GM11168 (cell line): ENCODE results near the gene SLC22A3.

Experiments
- in situ Hi-C: fragments of 300-500 bp; cut with MboI; formaldehyde crosslinking; loops from one replicate; pipeline ENCODE4 v1.12.0; 2022; ENCODE audit warnings: low sequenced_read_pairs; ENCODE audit not compliant: unreplicated experiment

Gene SLC22A3

DNA sequence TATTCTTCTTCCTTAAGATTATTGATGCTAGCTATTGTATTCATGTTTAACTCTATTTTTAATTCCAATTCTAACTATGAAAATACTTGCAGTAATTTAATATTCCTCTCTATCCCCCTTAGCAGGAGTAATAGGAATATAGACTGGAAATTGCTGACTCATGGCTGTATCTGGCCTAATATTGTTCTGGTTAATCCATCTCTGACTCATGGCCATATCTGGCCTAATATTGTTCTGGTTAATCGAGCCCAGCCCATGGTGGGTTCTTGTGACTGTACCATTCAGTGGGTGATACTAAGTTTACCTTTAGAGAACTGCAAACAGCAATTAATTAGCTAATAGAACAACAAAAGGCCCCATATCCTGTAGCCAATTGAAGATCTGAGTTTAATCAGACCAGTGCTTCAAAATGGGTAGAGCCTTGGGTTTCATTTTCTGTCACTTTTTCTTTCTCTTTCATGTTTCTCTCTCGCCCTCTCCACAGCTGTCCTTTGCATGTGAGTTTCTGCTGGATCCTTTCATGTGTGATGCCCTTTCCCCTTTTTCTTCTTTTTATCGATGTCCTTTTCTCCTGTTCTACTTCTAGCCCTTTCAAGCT, 50.6 kb downstream of the SLC22A3 start:
- in situ Hi-C loops: no loop called here

DNA sequence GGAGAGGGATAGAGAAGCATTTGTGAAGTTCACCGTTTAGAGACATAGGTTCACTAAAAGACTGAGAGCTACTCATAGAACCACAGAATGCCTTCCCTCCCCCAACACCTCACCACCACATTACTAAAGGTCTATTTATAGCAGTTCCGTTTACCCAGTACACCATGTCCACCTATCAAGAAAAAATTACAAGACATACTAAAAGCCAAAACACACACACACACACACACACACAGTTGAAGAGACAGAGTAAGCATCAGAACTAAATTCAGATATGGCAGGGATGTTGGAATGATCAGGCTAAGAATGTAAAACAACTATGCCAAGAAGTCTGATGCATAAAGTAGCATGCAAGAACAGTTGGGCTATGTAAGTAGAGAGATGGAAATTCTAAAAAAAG, 52.3 kb downstream of the SLC22A3 start:
- in situ Hi-C loops: no loop called here

DNA sequence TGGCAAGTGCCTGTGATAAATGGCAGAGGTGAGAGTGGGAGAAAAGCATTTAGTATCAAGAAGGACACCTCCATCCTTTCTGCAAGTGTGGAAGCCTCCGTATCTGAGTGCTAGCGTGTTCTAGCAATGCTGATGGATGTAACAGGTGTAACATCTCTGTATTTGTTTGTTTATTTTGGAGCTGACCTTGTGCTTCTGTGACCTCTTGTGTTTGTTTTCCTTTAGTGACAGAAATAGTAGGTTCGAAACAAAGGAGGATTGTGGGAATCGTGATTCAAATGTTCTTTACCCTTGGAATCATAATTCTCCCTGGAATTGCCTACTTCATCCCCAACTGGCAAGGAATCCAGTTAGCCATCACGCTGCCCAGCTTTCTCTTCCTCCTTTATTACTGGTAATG, 60.4 kb downstream of the SLC22A3 start:
- in situ Hi-C loops: no loop called here

DNA sequence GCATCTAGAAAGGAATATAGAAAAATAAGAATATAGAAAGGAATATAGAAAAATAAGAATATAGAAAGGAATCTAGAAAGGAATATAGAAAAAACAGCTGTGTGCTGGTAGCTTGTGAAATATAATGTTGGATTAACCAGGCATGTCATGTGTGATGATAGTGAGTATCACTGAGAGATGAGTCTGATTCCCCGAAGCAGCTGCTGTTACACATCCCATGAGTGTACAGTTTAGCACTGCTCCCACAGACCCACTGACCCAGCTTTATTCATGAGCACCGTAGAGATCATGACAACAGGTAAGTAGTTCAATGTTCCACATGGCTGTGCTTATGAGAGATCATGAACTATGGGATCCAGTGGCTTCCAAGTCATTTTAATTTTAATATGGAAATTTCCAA, 64.8 kb downstream of the SLC22A3 start:
- in situ Hi-C loops: no loop called here

DNA sequence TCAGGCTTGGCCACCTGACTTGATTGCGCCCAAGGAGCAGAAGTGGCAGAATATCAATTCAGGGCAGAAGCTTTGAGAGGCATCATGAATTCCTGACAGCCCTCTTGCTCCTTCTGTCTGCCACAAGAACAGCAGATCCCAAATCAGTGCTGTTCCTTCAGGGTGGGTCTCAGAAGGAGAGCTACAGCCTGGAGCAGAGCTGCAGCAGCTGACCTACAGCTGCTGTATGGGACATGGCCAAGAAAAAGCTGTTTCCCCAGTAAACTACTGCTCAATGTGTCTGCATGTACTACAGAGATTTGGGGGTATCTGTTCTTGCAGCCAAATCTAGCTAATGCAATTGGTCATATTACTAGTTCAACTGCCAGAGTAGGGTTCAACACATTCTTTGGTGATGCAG, 69.0 kb downstream of the SLC22A3 start:
- in situ Hi-C loops: no loop called here

DNA sequence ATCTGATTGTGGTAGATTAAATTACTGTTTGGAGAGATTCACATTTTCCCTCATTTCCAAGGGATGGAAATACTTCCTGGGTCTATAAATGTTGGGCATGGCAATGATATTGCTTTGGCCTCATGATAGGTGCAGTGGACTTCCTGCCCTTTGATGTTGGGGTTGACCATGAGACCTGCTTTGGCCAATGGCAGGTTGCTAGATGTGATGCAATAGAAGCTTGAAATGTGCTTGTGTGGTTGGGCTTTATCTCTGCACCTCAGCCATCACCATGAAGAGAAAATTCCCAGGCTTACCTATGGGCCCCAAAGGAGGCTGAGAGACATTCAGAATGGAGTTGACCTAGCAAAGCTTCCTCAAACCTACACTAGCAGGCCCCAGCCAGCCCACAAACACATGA, 69.4 kb downstream of the SLC22A3 start:
- in situ Hi-C loops: no loop called here

DNA sequence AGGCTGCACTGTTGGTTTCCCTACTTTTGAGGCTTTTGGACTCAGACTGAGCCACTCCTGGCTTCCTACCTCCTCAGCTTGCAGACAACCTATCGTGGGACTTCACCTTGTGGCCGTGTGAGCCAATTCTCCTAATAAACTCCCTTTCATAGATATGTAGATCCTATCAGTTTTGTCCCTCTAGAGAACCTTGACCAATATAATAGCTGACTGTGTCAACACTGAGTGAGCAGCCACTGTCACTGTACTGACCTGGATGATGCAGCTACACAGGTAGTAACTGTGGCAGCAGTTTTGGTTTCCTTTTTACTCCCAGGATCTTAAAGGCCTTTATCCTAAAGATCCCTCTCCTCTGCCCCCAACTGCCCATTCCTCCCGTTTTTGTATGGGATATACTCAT, 70.2 kb downstream of the SLC22A3 start:
- in situ Hi-C loops: no loop called here

DNA sequence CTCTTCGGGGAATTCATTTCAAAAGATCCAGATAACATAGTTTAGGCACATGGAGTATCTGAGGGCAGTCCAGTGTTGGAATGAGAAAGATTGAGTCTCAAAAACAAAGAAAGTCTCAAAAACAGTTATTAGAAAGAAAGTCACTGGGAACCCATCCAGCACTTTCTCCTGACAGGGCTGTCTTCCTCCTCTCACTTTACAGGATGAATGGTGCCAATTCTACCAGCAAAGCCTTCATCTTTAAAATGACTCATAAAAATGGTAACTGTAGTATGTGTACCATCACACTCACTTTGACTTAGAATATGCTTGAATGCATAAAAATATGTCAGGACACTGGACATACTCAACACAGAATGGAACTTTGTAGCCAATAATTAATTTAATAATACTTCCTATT, 71.3 kb downstream of the SLC22A3 start:
- in situ Hi-C loops: no loop called here

DNA sequence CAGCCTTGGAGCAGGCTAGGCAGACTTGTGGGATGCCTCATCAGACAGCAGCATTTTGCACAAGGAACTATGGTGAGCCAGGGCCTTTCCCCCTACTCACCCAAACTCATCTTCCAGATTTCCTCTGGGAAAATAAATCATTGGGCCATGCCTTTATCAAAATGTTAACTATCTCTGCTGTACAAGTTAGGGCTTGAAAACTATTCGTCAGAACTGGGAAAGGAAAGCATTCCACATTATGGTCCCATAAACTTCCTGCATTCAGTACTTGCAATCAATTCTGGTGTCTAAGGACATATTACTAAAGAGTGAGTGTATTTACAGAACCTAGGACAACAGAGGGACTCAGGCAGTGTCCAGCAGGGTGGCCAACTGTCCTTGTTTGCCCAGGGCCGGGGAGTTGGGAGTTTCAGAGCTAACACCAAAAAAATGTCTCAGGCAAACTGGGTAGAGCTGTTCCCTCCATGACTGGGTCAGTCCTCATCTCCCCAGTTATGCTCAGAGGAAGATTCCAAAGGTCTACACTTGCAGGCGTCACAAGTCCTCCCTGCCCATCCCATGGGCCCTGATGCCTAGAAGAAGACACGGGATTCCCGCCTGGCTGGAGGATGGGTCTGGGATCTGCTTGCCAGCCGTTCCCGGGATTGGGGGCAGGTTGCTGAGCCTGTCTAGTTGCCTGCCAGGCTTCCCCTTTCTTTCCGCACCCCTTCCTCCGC, 72.2 kb downstream of the SLC22A3 start:
- in situ Hi-C loops: no loop called here

DNA sequence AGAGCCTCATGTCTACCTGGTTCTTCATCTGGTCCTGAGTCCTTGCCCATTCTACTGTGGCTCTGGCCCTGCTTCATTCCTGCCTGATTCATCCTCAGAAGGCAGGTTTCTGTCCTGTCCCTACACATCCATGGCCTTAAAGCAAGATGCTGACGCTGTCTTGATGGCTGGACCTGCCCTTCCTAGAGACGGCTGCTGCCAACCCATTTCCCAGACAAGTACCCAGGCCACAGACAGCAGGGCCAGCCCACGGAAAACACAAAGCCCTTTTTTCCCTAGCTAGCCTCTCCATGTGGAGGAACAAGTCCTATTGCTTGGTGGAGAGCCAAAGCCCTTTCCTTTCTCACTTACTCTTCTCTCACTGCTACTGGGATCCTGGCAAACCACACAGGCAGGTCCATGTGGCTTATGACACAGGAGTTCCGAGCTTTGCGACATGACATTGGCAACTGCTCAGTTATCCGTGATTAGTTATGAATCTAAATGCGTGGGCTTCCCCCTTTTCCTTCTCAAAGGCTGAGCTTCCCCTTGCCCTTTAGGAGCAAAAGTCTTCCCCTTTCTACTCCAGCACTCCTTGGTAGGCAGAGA, 72.9 kb downstream of the SLC22A3 start:
- in situ Hi-C loops: no loop called here

DNA sequence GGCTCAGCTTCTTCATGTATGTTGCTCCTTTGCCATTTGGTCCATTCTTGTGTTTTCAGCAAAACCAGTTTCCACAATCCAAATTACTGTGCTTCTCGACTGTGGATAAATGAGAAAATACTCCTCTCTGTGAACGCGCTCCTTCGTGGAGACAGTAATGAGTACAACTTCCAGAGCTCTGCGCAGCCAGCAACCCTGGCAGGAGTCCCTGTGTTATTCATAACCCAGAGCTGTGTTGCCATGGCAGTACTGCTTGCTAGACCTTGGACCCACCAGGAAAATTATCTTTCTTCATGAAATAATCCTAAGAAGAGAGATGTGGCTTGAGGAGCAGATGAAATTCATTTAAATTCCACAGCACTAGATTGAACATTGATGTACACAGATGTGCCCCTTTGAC, 73.7 kb downstream of the SLC22A3 start:
- in situ Hi-C loops: no loop called here

DNA sequence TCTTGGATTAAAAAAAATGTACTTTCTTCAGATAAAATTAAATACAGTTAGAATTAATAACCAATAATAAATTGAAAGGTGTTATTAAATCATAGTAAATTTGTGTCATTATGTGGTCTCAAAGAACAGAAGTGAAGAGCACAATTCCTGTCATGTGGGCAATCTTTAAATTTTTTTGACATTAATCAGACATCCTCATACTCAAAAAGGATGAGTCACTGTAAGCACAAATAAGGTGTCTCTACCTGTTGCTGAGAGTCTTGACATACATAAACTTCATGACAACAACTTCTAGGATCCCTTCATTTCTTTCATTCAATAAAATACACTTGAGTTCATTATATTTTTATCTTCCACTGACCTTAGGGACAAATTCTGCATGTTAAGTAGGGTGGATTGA, 76.1 kb downstream of the SLC22A3 start:
- in situ Hi-C loops: no loop called here

DNA sequence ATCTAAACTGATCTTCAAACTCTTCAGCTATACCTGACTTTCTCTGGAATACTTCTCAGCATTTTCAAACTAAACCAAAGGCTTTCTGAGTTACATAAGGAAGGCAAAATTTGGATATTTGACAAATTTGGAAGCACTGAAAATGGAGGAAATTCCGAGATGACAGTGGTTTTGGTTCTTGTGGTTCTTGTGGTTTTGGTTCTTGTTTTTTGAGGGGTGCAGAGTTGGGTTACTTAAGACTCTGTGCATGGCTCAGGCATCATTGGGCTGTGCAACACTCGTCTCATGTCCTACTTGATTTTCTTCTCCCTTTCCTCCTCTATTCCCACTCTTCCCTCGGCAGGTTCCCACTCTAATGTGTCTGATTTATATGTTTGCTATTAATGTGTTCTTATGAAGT, 78.0 kb downstream of the SLC22A3 start:
- in situ Hi-C loops: no loop called here

DNA sequence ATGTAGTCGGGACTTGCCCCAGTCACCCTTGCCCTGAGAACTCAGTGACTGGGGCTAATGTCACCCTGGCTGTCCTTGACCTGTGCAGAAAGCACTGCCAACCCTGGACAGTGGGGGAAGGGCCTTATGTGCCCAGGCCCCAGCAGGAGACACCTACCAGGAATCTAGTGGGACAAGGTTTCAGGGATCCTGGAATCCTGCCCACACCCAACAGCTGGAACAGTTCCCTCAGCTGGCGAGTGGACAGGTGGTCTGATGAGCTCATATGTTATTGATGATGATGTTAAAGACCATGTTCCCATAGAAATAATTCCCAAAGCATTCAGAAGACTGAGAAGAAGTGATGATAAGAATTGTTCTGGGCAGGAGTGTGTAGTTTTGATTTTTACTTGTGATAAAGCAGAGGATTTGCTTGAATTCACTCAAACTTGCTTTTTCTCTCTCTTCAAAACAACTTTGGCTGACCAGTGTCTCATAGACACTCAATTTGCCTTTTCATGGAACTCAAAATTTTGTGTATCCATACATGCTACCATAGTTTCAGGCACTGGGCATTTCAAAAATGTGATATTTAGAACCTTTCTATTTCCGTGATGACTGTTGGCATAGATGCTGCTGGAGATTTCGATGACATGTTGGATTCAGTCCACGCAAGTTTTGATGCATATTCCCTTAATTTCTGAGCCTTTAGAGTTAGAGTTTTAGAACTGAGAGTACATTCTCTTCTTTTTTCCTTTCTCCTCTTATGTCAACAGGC, 79.3 kb downstream of the SLC22A3 start:
- in situ Hi-C loops: no loop called here

DNA sequence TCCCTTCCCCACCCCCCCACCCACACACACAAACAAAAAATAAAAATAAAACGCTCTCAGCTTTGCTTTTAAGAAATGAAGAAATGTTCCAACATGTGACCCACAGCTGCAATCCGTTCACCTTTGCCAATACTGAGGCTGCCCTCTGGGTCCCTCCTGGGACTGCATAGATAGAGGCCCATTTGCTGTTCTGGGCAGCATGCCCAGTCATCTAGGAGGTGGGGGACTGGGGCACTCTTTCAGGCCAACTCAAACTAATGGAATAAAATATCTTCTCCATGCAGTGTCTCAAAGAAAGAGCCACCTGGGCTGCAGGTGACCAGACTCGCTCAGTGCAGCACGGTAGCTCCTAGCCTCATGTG, 79.9 kb downstream of the SLC22A3 start:
- in situ Hi-C loops: no loop called here

DNA sequence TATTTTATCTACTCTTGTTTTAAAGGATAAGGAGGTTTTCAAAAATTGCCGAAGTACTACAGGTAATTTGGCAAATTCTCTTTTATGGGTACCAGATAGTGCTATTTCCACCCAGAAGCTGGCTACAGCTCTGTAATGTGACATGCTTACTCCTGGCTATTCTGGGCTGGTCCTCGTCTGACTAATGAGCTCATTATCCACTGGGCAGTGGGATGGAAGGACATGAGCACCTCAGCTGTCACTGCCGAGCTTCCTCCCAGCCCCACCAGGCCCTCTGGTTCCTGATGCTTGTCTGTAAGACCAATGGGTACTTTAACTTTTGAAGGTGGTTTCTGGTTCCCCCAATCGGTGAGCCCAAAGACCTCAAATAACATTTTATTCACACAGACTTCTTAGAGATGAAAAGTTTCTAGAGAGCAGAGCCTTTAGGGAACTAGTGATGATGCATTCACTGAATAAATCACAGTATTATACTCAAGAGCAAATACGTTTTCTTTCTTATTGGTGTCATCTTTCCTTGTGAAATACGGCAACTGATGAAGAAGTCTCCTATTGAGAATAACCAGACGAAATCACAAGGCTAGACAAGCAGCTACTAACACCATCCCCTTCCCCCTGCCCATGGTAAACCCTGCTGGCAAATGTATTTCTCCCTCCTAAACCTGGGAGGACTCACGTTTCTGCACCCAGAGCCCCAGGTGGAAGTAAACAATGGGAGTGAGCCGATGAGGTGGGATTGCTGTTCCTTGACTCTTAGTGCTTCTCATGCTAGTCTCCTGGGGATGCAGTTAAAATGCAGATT, 80.8 kb downstream of the SLC22A3 start:
- in situ Hi-C loops: no loop called here

DNA sequence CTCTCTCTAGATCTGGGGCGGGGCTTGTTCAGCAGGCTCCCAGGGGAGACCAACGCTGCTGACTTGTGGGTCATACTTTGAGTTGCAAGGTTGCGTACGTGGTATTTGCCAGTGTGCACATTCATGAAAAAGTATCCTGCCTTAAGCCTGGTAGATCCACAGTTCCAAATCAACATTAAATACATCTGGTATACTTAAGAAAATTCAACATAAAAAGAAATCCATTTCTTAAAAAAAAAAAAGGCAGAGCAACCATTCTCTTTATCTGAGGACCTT, 81.4 kb downstream of the SLC22A3 start:
- in situ Hi-C loops: no loop called here

DNA sequence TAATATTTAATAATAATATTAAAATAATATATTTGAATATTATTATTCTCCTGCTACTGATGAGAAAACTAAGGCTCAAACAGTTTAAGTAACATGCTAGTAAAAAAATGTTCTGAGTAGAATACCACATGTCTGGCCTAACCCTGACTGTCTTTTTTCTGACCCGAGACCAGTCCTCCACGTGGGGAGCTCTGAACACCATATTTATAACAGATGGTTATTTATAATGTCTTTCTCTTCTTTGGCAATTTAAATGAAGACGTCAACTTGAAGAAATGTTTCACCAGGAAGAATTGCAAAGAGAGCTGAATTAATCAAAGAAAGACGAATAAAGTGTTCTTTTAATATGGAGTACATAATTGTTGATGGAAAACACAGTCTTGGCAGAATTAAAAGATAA, 82.0 kb downstream of the SLC22A3 start:
- in situ Hi-C loops: no loop called here

DNA sequence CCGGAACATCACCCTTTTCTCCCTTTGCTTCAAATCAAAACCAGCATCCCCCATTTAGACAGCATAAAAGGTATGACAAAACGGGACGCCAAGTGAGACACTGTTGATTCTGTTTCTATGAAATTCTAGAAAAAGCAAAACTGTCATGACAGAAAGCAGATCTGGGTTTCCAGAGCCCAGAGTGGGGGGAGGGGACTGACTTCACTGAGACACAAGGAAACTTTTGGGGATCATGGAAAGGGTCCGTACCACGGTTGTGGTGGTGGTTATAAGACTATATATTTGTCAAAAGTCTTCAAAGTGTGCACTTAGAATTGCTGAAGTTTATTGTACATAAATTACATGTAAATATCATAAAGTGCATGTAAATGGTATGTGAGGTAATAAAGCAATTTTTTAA, 82.6 kb downstream of the SLC22A3 start:
- in situ Hi-C loops: no loop called here

DNA sequence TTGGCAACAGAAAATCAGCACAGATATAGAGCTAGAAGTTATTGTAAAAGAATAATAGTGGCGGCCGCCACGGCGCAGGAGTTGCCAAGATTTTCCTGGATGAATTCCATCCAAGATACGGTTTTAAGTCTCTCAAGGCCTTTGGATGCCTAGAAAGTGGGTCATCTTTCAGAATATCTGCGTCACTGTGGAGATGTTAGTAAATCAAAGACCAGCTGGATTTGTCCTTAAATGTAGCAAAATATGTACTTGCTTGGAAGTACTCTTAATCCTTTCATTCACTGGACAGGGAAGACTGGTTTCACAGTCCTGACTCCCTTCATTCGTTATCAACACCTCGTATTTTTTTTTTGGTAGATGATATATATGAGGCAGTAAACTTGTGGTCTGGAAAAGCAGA, 83.0 kb downstream of the SLC22A3 start:
- in situ Hi-C loops: no loop called here
